ENCODE data around the gene SCARF2. TPM values are rescaled to one million over a fixed set of nuclear protein-coding genes. Genes with fewer than 3 reads are reported as not detected.
A peak's percentile ranks its signal among the peaks of the same experiment; 100 is the strongest.

The SCARF2 gene
- total RNA-seq, 2 experiments from 2014 or later = 0.76 to 1.2 TPM

DNA sequence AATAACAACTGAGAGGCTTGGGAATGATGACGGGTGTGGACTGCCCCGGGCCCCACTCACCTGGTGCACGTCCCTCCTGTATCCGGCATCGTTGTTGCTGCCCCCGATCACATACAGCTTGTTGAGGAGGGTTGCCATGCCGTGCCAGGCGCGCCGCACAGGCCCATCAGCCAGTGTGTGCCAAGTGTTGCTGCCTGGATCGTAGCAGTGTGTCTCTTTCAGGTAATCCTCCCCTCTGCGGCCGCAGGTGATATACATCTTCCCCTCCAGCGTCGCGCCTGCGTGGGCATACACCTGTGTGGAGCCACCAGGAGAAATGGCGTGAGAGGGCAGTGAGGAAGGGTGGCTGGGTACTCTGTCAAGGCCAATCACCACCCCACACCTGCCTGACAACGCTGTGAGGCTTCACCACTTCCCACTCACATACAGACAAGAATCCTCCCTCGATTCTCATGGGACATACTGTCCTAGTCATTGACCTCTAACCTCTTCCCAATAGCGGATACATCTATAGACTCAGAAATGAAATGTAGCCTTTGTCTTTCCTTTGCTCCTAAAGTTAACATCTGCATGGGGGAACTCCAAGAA is 8.9 kb upstream of the SCARF2 start:
- POLR2A ChIA-PET = no interaction called here
- CTCF ChIA-PET = interaction anchor here (1.4 to 2.5 kb wide), 2 partner anchors 9 to 118 kb away, joined by 3 to 13 read pairs; no protein-coding TSS in a partner anchor
- peaks cover 22% of the 10 kb centered on the region for H3K36me3 Mint-ChIP-seq (ENCODE audit: low read depth)

DNA sequence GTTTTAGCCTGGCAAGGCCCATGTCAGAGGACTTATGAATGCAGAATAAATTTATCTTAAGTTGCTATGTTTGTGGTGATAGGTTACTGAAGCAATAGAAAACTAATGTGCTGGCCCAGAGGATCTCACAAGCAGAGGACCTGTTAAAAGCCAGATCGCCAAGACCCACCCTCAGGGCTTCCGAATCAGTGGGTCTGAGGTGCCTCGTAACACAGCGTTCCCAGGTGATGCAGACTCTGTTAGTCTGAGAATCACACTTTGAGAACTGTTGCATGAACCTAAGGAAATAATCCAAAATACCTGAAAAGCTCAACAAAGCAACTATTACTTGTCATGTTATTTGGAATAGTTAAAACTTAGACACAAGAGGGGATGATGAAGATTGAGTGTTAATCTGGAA is 6.7 kb upstream of the SCARF2 start:
- ATAC-seq (no peak), DNase-seq (no peak)
- Mint-ChIP-seq H3K9me3 (ENCODE audit: insufficient read depth) (no peaks in the 10 kb centered on the region), H3K4me1 (ENCODE audit: low read depth) (no peaks in the 10 kb centered on the region), H3K27me3 (ENCODE audit: low read depth) (peaks cover 3% of the 10 kb centered on the region), H3K27ac (no peak overlapping the region), H3K4me3 (no peak overlapping the region), H3K36me3 (ENCODE audit: low read depth) (peaks cover 22% of the 10 kb centered on the region)
- ChIA-PET CTCF (interaction anchor here (2.5 kb wide), 1 partner anchor 11 kb away, joined by 13 read pairs; no protein-coding TSS in a partner anchor), POLR2A (interaction anchor here (0.6 to 1.4 kb wide), 3 partner anchors 8 to 20 kb away, joined by 3 to 4 read pairs (median 4); no protein-coding TSS in a partner anchor)

More for the DNA sequence above, 8.9 kb upstream of the SCARF2 start:
- no peaks in the 10 kb centered on the region for H3K27me3 Mint-ChIP-seq (ENCODE audit: low read depth)
- no peaks in the 10 kb centered on the region for H3K4me1 Mint-ChIP-seq (ENCODE audit: low read depth)
- H3K4me3 Mint-ChIP-seq = no peak overlapping the region
- H3K9me3 Mint-ChIP-seq (ENCODE audit: insufficient read depth) = no peaks in the 10 kb centered on the region
- no peak for DNase-seq
- no peak for ATAC-seq
- H3K27ac Mint-ChIP-seq = no peak overlapping the region

DNA sequence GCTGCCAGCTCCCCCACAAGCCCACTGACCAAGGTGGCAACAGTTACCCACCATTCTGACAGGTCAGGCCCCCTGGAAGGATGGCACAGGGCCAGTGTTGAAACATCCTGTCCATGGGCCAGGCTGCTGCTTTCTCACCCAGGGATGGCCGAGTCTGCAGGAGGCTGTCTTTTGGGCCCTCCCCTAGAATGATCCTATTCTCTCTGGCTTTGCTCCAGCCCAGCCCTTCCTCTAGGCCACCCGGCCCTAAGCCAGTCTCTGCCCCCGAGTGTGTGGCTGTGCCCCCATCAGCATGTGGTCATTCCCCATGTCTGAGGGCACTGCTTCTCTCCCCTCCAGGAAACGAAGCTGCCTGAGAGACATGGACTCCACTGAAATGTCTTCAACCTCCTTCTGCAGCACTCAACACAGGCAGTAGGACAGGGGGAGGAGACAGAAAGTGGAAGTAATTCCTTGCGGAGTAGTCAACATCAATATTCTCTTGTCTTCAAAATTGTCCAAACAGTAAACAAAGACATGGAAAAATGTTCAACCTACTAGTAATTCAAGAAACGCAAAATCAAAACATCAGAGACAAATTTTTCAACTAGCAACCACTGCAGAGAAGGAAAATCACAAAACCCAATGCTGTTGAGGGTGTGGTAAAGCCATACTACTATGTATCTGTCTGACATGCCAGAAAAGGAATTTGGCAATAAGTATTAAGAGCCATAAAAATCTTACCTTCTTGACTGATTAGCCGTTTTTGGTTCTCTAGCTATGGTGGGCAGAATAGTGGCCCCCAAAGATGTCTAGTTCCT is 5.1 kb upstream of the SCARF2 start:
- Mint-ChIP-seq H3K27ac (no peak overlapping the region), H3K4me1 (ENCODE audit: low read depth) (peaks cover 7% of the 10 kb centered on the region), H3K36me3 (ENCODE audit: low read depth) (peaks cover 22% of the 10 kb centered on the region), H3K27me3 (ENCODE audit: low read depth) (peaks cover 12% of the 10 kb centered on the region), H3K4me3 (no peak overlapping the region), H3K9me3 (ENCODE audit: insufficient read depth) (no peaks in the 10 kb centered on the region)
- ChIA-PET POLR2A (no interaction called here), CTCF (interaction anchor here (1.2 kb wide), 1 partner anchor 14 kb away, joined by 4 read pairs; no protein-coding TSS in a partner anchor)
- ATAC-seq = no peak
- no peak for DNase-seq

DNA sequence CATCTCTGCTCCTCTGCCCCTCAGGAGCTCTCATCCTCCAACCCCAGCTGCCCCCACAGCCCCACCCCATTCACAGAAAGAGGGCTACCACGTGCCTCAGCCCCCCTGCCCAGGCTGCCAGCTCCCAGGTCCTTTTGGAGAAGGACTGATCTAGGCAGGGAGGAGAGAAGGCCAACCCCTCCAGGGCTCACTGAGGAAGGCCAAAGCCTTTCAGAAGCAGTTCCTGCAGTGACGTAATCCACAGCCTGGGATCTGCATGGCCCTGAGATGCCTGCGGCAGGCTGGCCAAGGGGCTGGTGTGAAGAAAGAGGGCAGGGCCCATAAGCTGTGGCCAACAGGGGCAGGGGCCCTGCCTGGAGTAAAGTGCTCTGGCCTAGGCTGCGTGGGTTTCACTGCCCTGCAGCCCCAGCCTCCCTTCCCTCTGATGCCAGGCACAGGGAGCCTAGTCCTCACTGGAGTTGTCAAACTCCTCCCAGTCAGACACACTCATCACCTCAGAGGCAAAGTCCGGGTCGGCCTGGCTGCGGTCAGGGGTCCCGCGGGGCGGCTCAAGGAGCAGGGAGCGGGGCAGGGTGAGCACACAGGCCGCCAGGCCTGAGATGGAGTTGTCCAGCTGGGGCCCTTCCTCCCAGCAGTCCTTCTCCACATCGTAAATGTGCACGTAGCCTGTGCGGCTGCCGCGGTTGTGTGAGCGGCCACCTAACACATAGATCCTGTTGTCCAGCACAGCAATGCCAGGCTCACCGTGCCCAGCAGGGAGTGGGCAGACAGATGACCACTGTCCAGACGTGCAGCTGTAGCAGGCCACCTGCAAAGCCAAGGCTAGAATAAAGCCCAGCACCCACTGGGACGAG is 4.2 kb upstream of the SCARF2 start:
- POLR2A ChIA-PET = no interaction called here
- Mint-ChIP-seq H3K4me3 (no peak overlapping the region), H3K27me3 (ENCODE audit: low read depth) (peaks cover 18% of the 10 kb centered on the region), H3K36me3 (ENCODE audit: low read depth) (peaks cover 22% of the 10 kb centered on the region), H3K9me3 (ENCODE audit: insufficient read depth) (no peaks in the 10 kb centered on the region), H3K4me1 (ENCODE audit: low read depth) (peaks cover 13% of the 10 kb centered on the region), H3K27ac (no peak overlapping the region)
- ATAC-seq (no peak), DNase-seq (no peak)
- CTCF ChIA-PET = interaction anchor here (1.0 to 1.2 kb wide), 2 partner anchors 12 to 14 kb away, joined by 3 to 4 read pairs; no protein-coding TSS in a partner anchor

DNA sequence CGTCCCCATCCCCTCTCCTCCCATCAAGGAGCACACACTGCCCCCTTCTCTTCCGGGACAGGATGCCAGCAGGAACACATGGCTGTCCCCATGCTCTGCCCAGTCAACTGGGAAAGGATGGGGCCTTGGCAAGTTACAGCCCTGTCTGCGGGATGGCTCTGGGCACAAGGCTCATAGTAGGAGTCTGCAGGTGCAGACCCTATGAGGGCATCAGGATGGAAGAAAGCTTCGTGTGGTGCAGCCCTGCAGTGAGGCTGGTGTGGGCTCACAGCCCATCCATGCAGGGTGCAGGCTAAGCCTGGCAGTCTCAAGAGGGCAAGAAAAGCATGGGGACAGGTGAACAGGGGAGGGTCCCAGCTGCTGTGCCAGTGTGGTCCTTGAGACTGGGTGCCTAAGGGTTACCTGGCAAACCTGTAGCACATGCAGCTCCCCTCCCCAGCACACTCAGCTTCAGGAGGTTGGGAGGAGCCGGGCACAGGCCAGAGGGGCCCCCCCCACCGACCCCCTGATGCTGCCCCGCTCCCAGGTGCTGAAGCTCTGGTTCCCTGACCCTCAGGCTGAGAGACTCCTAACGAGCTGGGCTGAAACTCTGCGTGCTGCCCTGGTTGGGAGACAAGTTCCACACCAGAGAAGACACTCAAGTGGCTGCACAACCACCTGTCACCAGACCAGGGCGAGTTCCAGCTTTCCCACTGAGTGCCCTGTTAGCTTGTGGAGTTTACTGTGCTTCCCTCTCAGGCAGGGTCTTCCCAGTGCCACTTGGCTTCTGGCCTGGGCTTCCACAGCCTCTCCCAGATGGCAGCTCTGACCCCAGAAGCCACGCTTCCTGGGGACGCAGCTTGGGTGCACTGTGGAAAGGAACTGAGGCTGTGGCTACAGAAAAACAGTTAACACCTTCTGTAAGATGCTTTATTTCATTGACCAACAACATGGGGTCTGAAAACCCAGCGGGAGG is 3.3 kb upstream of the SCARF2 start:
- Mint-ChIP-seq H3K4me3 (no peak overlapping the region), H3K27me3 (ENCODE audit: low read depth) (peaks cover 23% of the 10 kb centered on the region), H3K27ac (no peak overlapping the region), H3K4me1 (ENCODE audit: low read depth) (peaks cover 16% of the 10 kb centered on the region), H3K36me3 (ENCODE audit: low read depth) (peaks cover 15% of the 10 kb centered on the region), H3K9me3 (ENCODE audit: insufficient read depth) (no peaks in the 10 kb centered on the region)
- ChIA-PET POLR2A (no interaction called here), CTCF (interaction anchor here (1.0 kb wide), 1 partner anchor 13 kb away, joined by 3 read pairs; no protein-coding TSS in a partner anchor)
- ATAC-seq (no peak), DNase-seq (no peak)

DNA sequence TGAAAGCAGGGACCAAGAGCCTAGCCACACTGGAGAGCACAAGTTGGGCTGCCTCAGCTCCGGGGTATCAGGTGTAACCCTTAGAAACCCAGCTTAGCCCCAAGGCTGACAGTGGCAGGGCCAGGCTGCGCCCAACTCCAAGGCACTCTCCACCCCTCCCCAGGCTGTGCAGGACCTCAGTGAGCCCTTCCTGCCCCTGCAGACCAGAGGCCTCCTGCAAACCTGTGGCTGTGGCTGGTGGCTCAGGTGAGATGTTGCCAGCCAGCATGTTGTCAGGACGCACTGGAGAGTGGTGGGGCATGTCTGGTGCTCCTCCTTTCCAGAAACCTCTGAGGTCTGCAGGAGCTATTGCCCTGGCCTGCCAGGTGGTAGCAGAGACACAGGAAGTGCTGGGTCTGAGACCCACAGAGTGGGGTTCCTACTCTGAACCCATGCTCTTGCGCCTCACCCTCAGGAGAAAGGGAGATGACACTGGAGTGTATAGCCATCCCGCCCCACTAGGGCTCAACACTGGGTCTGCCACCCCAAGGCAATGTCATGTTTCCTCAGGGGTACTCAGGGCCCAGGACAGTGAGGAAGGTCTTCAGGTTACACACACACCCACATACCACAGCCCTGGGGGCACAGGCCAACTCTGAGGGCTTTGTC is 2.4 kb upstream of the SCARF2 start:
- Mint-ChIP-seq H3K9me3 (ENCODE audit: insufficient read depth) (no peaks in the 10 kb centered on the region), H3K4me3 (no peak overlapping the region), H3K27ac (no peak overlapping the region), H3K27me3 (ENCODE audit: low read depth) (peaks cover 32% of the 10 kb centered on the region), H3K4me1 (ENCODE audit: low read depth) (peaks cover 16% of the 10 kb centered on the region), H3K36me3 (ENCODE audit: low read depth) (peaks cover 14% of the 10 kb centered on the region)
- CTCF ChIA-PET = no interaction called here
- DNase-seq (no peak), ATAC-seq (no peak)
- POLR2A ChIA-PET = no interaction called here

DNA sequence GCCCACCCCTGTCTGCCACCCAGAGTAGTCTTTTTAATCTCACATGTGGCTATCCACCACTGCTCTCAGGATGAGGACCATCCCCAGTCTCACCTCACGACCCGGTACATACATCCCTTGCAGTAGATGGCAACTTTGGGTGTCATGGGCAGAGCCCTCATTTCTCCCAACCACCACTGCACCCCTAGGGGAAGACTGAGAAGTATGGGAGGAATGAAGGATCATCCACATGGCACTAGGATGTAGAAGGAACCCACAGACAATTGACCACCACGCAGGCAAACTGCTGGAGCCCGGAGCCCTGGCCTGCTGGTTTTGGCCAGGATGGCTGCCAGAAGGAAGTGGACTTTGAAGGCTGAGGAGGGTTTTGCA is 1.9 kb upstream of the SCARF2 start:
- peaks cover 16% of the 10 kb centered on the region for H3K4me1 Mint-ChIP-seq (ENCODE audit: low read depth)
- peaks cover 10% of the 10 kb centered on the region for H3K36me3 Mint-ChIP-seq (ENCODE audit: low read depth)
- ATAC-seq (no peak), DNase-seq (no peak)
- no peak overlapping the region for H3K4me3 Mint-ChIP-seq
- no peak overlapping the region for H3K27ac Mint-ChIP-seq
- H3K27me3 Mint-ChIP-seq (ENCODE audit: low read depth) = peaks cover 37% of the 10 kb centered on the region
- ChIA-PET POLR2A (no interaction called here), CTCF (no interaction called here)
- no peaks in the 10 kb centered on the region for H3K9me3 Mint-ChIP-seq (ENCODE audit: insufficient read depth)

DNA sequence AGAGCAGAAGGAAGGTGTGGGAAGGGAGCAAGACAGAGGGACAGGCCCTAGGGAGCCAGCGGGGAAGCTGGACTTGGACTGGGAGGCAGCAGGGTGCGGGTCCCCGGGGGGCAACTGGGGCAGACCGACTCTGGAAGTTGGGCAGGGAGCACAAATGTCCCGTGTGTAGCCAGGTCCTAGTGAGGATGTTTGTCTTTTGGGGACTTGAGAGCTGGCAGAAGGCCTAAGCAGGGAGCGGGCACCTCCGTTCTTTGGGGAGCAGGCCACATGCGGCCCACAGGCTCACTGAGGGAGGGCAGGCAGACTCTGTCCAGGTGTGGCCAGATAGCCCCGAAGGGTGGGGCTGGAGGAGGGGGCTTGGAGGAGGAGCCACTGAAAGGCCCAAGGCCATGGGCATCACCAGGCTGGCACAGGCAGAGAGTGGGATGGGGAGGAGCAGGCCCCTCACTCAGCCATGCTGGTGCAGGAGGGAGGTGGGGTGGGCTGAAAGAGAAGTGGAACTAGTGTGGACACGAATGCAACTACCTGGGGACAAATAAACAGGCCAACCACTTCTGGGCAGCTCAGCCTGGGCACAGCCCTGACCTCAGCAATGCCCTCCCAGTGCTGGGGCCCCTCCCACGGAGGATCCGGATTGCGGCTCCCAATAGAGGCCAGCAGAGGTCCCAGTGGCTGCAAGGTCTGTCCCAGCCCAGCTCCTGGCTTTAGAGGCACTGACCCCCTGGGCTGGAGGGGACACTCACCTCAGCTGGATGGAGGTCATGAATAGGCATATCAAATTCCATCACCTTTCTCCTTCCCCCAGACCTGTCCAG is 1.3 kb upstream of the SCARF2 start:
- ChIA-PET CTCF (no interaction called here), POLR2A (no interaction called here)
- ATAC-seq = no peak
- DNase-seq = no peak
- H3K36me3 Mint-ChIP-seq (ENCODE audit: low read depth) = peaks cover 7% of the 10 kb centered on the region
- H3K9me3 Mint-ChIP-seq (ENCODE audit: insufficient read depth) = no peaks in the 10 kb centered on the region
- H3K4me1 Mint-ChIP-seq (ENCODE audit: low read depth) = peaks cover 16% of the 10 kb centered on the region
- H3K27me3 Mint-ChIP-seq (ENCODE audit: low read depth) = peaks cover 43% of the 10 kb centered on the region
- no peak overlapping the region for H3K27ac Mint-ChIP-seq
- no peak overlapping the region for H3K4me3 Mint-ChIP-seq

DNA sequence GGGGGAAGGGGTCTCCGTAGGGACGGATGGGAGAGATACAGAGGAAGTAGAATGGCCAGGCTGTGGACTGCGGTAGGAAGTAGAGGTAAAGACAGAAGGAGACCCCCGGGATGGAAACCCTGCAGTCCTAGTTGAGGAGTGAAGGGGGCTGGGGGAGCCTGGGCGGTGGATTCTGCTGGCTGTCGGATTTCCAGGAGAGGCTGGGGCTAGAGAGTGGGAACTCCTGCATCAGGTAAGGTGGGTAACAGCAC is 727 bp upstream of the SCARF2 start:
- CTCF ChIA-PET = no interaction called here
- DNase-seq = no peak
- ATAC-seq = no peak
- H3K4me3 Mint-ChIP-seq = no peak overlapping the region
- H3K36me3 Mint-ChIP-seq (ENCODE audit: low read depth) = peaks cover 7% of the 10 kb centered on the region
- no peak overlapping the region for H3K27ac Mint-ChIP-seq
- H3K9me3 Mint-ChIP-seq (ENCODE audit: insufficient read depth) = no peaks in the 10 kb centered on the region
- peaks cover 16% of the 10 kb centered on the region for H3K4me1 Mint-ChIP-seq (ENCODE audit: low read depth)
- POLR2A ChIA-PET = no interaction called here
- H3K27me3 Mint-ChIP-seq (ENCODE audit: low read depth) = peaks cover 46% of the 10 kb centered on the region

DNA sequence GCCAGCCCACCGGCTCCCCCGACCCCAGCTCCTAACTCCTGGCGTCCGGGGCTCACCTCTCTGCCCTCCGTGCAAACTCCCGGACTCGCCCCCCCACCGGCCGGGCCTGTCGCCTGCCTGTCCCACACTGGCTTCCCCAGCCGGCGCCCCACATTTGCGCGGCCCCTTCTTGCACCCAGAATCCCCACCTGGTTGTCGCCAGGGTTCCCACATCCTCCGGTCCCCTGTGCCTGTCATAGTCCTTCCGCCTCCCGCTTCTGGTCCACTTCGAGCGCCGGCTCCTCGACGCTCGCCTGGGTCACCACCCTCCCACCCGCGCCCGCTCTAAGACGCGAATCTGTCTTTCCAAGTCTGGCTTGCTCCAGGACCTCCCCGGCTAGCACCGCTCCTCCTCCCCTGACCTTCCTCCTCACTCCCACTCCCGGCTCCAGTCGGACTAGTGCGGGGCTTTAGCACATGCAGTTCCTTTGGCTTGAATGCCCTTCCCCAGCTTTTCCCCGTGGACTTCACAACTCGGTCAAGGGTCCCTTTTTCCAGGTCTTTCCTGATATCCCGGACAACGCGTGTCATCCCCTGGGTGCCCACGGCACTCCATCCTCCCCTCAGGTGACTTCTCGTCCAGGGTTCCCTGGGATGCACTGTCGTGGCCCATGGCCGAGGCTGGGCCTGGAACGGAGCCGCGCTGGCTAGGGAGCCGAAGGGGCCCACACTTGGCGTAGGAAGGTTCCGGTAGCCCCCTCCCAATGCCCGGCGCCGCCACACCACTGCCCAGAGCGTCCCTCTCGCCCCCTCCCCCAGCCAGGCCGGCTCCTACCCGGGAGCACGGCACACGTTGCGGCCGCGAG is 635 bp downstream of the SCARF2 start:
- Mint-ChIP-seq H3K4me3 (peak overlapping the region; percentile 1), H3K27ac (no peak overlapping the region), H3K36me3 (ENCODE audit: low read depth) (no peaks in the 10 kb centered on the region), H3K9me3 (ENCODE audit: insufficient read depth) (no peaks in the 10 kb centered on the region), H3K4me1 (ENCODE audit: low read depth) (peaks cover 17% of the 10 kb centered on the region), H3K27me3 (ENCODE audit: low read depth) (peaks cover 58% of the 10 kb centered on the region)
- DNase-seq = no peak
- ChIA-PET CTCF (interaction anchor here (1.5 to 3.4 kb wide), 2 partner anchors 19 kb away, joined by 5 to 13 read pairs; no protein-coding TSS in a partner anchor), POLR2A (no interaction called here)
- ATAC-seq = peak; percentile 7
